Endothelial cell of umbilical vein (primary cell): ENCODE measurements around the gene SYT7. TPM values are rescaled to one million over a fixed set of nuclear protein-coding genes. Genes with fewer than 3 reads are reported as not detected.
A peak's percentile ranks its signal among the peaks of the same experiment; 100 is the strongest.

Source experiments
- BruUV-seq: library from RNA; stranded (reverse); fragments of 400-500 nt; replicated peaks from 2 replicates; lab custom pipeline; 2021; lab: Mats Ljungman, UMichigan
- CTCF ChIA-PET: fragments of 300-600, 350-600 bp; sonication (Branson Sonifier 250); formaldehyde crosslinking; loops from one replicate; lab custom pipeline; 2021; ENCODE audit warnings: antibody characterized with exemption, inconsistent platforms; lab: Charles Lee
- POLR2A ChIA-PET: fragments of 300-600, 350-600 bp; sonication (Branson Sonifier 250); formaldehyde crosslinking; loops from one replicate; lab custom pipeline; 2021; ENCODE audit warnings: antibody characterized with exemption, inconsistent platforms; lab: Charles Lee
- DNase-seq: peaks from one replicate; pipeline ENCODE4 v3.0.0-alpha.2; 2011; ENCODE audit warnings: low read depth, low spot score
- FAIRE-seq: peaks from 2 replicates; lab custom pipeline; 2011; peaks lifted over from hg19 to GRCh38; lab: Jason Lieb, UNC
- H2AFZ ChIP-seq: 2 replicates; pipeline ENCODE4 v1.6.0; 2012; ENCODE audit warnings: low read depth, low read length, control low read depth, inconsistent platforms
- H3K27ac ChIP-seq: 2 replicates; pipeline ENCODE4 v1.5.1; 2011; ENCODE audit warnings: low read depth, mild to moderate bottlenecking, control low read depth, low read length, moderate library complexity; ENCODE audit not compliant: insufficient read depth
- H3K27me3 ChIP-seq, 2 experiments: 2 replicates each; pipeline versions ENCODE4 v1.6.0 to v1.6.1; 2011; ENCODE audit warnings: low read length in 2 of 2, mixed read lengths in 1 of 2; ENCODE audit not compliant: control insufficient read depth in 2 of 2, insufficient read depth in 2 of 2
- H3K36me3 ChIP-seq, 2 experiments: 2 replicates in 1 of 2; 3 replicates in 1 of 2; pipeline ENCODE4 v1.5.1; 2011; ENCODE audit warnings: low read length in 2 of 2, mild to moderate bottlenecking in 1 of 2, moderate library complexity in 1 of 2; ENCODE audit not compliant: control insufficient read depth in 2 of 2, insufficient read depth in 2 of 2; ENCODE audit errors: extremely low read depth in 1 of 2
- H3K4me1 ChIP-seq: 3 replicates; pipeline ENCODE4 v1.5.1; 2011; ENCODE audit warnings: mild to moderate bottlenecking, low read length; ENCODE audit not compliant: control insufficient read depth, insufficient read depth; ENCODE audit errors: extremely low read depth
- H3K4me2 ChIP-seq: 2 replicates; pipeline ENCODE4 v1.6.1; 2011; ENCODE audit warnings: low read length, control low read depth, mixed read lengths; ENCODE audit not compliant: insufficient read depth
- H3K4me3 ChIP-seq, 3 experiments: fragments of 200-600 bp in 1 of 3; sonication (generic), shearing (Covaris generic) in 1 of 3; replicated peaks in 1 of 3; 2 replicates each; pipeline ENCODE4 v1.5.1; 2011 to 2016; ENCODE audit warnings: control low read depth in 3 of 3, low read length in 3 of 3, mild to moderate bottlenecking in 2 of 3, inconsistent platforms in 1 of 3, low read depth in 1 of 3, moderate library complexity in 1 of 3; ENCODE audit not compliant: insufficient read depth in 1 of 3
- H3K79me2 ChIP-seq: 2 replicates; pipeline ENCODE4 v1.6.0; 2012; ENCODE audit warnings: low read length, inconsistent platforms; ENCODE audit not compliant: control insufficient read depth, insufficient read depth
- H3K9ac ChIP-seq: replicated peaks from 2 replicates; pipeline ENCODE3; 2011; ENCODE audit warnings: low read length, control low read depth; ENCODE audit not compliant: insufficient read depth; ENCODE audit errors: extremely low read depth
- H3K9me1 ChIP-seq: replicated peaks from 3 replicates; pipeline ENCODE4 v1.6.0; 2011; ENCODE audit warnings: mild to moderate bottlenecking, low read length; ENCODE audit not compliant: control insufficient read depth, insufficient read depth; ENCODE audit errors: extremely low read depth
- H3K9me3 ChIP-seq: replicated peaks from 2 replicates; pipeline ENCODE4 v1.5.1; 2012; ENCODE audit warnings: low read length, inconsistent platforms; ENCODE audit not compliant: control insufficient read depth, insufficient read depth
- H4K20me1 ChIP-seq: replicated peaks from 2 replicates; pipeline ENCODE3; 2011; ENCODE audit warnings: mild to moderate bottlenecking, low read length; ENCODE audit not compliant: control insufficient read depth, insufficient read depth; ENCODE audit errors: extremely low read depth
- FOS ChIP-seq: IDR thresholded peaks from 2 replicates; pipeline ENCODE4 v1.6.1; 2011; ENCODE audit warnings: mild to moderate bottlenecking, low read length, moderate library complexity, borderline replicate concordance; ENCODE audit not compliant: insufficient read depth
- GATA2 ChIP-seq: IDR thresholded peaks from 2 replicates; pipeline ENCODE4 v1.7.0; 2011; ENCODE audit warnings: low read depth, mild to moderate bottlenecking, moderate library complexity, mixed read lengths, low read length; ENCODE audit not compliant: insufficient read length, insufficient read depth
- JUN ChIP-seq: IDR thresholded peaks from 2 replicates; pipeline ENCODE4 v1.6.1; 2011; ENCODE audit warnings: borderline replicate concordance, low read depth; ENCODE audit not compliant: insufficient read length, insufficient read depth
- MYC ChIP-seq: IDR thresholded peaks from one replicate; pipeline ENCODE4 v1.6.1; 2011; ENCODE audit warnings: mild to moderate bottlenecking, low read depth, low read length
- POLR2AphosphoS5 ChIP-seq: IDR thresholded peaks from 2 replicates; pipeline ENCODE4 v1.6.1; 2012; ENCODE audit warnings: low read depth, mild to moderate bottlenecking, control low read depth, low read length, moderate library complexity; ENCODE audit not compliant: insufficient read depth
- dilution Hi-C: fragments of 300-500 bp; cut with MboI; formaldehyde crosslinking; loops from one replicate; pipeline ENCODE4 v1.15.0; 2019; ENCODE audit warnings: low sequenced_read_pairs; ENCODE audit not compliant: extremely low pct_ligation_motif_present
- intact Hi-C: fragments of 100-400 bp; cut with micrococcal nuclease; formaldehyde crosslinking; loops from one replicate; pipeline ENCODE4 v1.10.0; 2022
- polyA plus RNA-seq, 4 experiments: library from polyadenylated mRNA; depleted of rRNA in 3 of 4; stranded (reverse) in 3 of 4; unstranded in 1 of 4; fragments of >200 nt; gene quantifications; 2 replicates each; pipeline versions ENCODE4 v1.2.1 to v1.2.3, GENCODE V29; 2011 to 2012; ENCODE audit warnings: missing spikeins in 1 of 4
- total RNA-seq: library from RNA; stranded (reverse); gene quantifications from 2 replicates; pipeline ENCODE4 v1.2.3, GENCODE V29; 2021
- TF ChIP-seq, protein P1 (sequence below), 2 donors: IDR thresholded peaks; 1 replicate in 1 of 2; 2 replicates in 1 of 2; pipeline ENCODE4 v1.5.1; 2011; ENCODE audit warnings: low read length in 2 of 2, mild to moderate bottlenecking in 2 of 2, moderate library complexity in 2 of 2, control low read depth in 1 of 2, inconsistent platforms in 1 of 2, low read depth in 1 of 2; ENCODE audit not compliant: insufficient read depth in 1 of 2; ENCODE audit errors: extremely low read depth in 1 of 2

Gene SYT7
- total and polyA plus RNA-seq, 2 donors (not counting 3 experiments of a cell fraction or from before 2014, with no cell fraction given): 0.08 to 0.55 TPM

DNA sequence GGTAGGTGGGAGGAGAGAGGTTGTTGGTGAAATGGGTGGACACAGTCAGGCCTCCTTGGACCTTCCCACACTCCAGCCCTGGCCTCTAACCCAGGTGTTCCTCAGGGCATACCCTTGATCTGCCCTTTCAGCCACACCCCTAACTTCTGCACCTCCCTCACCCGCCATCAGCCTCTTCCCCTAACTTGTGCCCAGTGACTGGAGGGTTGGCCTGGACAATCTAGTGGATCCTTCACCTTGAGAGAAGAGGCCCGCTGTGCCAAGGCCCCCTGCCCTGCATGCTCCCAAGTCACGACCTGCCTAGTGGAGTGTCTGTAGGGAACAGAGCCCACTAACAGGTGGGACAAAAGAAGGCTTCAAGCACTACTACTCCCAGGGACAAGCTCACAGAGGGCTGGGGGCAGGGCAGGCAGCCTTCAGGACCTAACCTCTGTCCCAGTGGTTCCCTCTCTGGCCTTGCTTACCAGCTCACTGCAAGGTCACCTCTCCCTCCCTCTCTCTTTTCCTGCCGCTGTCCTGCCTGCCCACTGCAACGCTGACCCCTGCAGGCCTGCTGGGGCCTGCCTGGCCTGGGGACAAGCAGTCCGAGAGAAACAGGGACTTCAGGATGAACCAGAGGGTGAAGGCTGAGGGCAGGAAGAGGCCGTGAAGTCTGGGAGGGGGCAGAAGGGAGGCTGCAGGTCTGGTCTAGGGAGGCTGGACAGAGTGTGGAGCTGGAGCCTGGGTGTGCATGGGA, 3.3 kb downstream of the SYT7 start:
- Histone ChIP-seq H3K27me3 (peaks cover 19 to 24% of the 10 kb centered on the region in 2 experiments), H3K9me3 (no peaks in the 10 kb centered on the region), H4K20me1 (no peaks in the 10 kb centered on the region), H3K9ac (no peak overlapping the region), H3K4me3 (no peak overlapping the region), H3K36me3 (no peaks in the 10 kb centered on the region), H3K27ac (no peak overlapping the region), H3K9me1 (no peaks in the 10 kb centered on the region), H3K4me2 (no peak overlapping the region), H3K79me2 (no peaks in the 10 kb centered on the region), H3K4me1 (no peaks in the 10 kb centered on the region), H2AFZ (no peak overlapping the region)
- no peak for DNase-seq
- no TSS peak for BruUV-seq
- POLR2A ChIA-PET: no interaction called here
- no peak for FAIRE-seq
- intact Hi-C loops (no loop called here), dilution Hi-C loops (no loop called here)
- TF ChIP-seq POLR2AphosphoS5: no peak
- TF ChIP-seq GATA2: no peak
- TF ChIP-seq MYC: no peak
- TF ChIP-seq FOS: no peak
- no peak for TF ChIP-seq JUN
- TF ChIP-seq, protein P1, sequence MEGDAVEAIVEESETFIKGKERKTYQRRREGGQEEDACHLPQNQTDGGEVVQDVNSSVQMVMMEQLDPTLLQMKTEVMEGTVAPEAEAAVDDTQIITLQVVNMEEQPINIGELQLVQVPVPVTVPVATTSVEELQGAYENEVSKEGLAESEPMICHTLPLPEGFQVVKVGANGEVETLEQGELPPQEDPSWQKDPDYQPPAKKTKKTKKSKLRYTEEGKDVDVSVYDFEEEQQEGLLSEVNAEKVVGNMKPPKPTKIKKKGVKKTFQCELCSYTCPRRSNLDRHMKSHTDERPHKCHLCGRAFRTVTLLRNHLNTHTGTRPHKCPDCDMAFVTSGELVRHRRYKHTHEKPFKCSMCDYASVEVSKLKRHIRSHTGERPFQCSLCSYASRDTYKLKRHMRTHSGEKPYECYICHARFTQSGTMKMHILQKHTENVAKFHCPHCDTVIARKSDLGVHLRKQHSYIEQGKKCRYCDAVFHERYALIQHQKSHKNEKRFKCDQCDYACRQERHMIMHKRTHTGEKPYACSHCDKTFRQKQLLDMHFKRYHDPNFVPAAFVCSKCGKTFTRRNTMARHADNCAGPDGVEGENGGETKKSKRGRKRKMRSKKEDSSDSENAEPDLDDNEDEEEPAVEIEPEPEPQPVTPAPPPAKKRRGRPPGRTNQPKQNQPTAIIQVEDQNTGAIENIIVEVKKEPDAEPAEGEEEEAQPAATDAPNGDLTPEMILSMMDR (IDR thresholded peaks at IDR 0.05; ENCODE audit: extremely low read depth in 1 of 2, insufficient read depth in 1 of 2, low read depth in 1 of 2, low read length in 2 of 2): peak; percentile 11 to 28
- CTCF ChIA-PET: interaction anchor here (1.1 to 2.1 kb wide), 3 partner anchors 11 to 131 kb away, joined by 3 to 5 read pairs (median 5); no protein-coding TSS in a partner anchor
